Measurements from ENCODE around the gene TYMP.

The TYMP gene

GRCh38 chr22:50482107-50483074, 47.4 kb downstream of the TYMP start:
- DNase-seq, result no peak

DNA sequence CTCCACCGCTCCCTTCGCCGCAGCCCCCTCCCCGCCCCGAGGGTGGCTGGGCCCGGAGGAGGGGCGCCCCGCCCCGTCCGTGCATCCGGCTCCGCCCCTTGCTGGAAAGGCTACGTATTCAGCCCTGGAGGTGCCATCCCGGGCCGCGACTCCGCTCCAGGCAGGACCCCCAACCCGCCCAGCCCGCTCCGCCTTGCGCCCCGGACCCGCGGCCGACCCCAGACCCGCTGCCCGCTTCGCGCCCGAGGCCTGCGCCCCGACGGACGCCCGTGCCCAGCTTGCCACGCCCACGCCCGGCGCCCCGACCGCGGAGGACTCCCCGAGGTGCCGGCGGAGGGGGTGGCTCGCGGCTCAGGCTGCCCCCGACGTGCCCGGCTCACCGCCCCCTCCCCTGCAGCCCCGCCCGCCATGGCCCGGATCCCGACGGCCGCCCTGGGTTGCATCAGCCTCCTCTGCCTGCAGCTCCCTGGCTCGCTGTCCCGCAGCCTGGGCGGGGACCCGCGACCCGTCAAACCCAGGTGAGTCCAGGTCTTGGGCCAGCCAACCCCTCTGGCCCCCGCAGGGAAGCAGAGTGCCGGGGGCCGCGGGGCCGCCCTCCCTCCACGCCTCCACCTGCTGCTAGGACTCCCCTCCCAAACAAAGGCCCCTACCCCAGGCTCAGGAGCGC, 48.2 kb downstream of the TYMP start, which contains the start of gene ADM2:
Gene ADM2 (plus strand): TSS at position 104 of the 667 bp plus-strand sequence. CDS start 305 bp downstream, at position 409.
- DNase-seq, result no peak

GRCh38 chr22:50481045-50481439, 48.8 kb downstream of the TYMP start:
- DNase-seq, result no peak

DNA sequence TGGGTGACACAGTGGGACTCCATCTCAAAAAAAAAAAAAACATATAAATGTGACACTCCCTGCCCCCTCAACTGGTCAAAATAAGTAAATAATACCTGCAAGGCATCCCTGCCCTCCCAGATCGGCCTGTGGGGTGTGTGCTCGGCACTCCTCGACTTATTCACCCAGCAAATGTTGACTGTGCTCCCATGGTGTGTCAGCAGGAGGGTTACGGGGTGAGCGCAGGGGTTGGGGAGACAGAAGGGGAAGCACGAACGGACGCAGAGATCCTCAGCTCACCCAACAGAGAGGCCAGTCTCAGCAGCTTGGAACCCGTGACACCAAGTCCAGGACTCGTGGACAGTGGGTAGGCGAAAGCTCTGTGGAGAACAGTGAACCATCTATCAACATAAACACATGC, 50.1 kb downstream of the TYMP start:
- no peak for DNase-seq

DNA sequence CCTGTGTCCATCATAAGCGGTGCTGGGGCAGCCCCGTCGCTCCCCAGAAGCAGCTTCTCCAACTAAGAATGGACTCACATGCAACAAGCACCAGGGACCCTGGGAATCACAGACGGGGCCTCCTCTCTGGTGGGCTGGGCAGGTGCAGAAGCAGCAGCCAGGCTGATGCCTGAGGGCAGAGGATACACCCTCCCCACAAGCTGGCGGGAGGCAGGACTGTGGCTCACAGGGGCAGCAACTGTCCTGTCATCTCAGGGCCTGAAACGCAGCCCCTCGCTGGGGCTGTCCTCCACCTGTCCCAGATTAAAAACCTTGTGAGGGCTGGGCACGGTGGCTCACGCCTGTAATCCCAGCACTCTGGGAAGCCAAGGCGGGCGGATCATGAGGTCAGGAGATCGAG, 51.9 kb downstream of the TYMP start:
- DNase-seq, result no peak

DNA sequence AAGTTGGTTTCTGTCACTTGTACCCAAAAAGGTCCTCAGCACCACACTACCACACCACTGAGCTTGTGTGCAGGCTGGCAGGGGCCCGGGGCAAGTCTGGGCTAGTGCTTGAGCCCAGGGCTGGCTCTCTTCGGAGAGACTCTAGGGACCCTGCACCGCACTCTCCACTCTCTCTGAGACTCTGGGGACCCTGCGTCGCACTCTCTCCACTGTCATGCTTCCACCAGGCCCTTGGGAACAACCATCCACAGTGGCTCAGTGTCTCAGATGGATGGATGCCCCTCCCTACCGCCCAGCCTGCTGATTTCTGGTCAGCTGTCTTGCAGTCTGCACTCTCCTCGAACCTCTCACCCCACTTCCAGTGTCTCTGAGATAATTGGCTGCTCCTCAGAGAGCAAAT, 52.9 kb downstream of the TYMP start:
- DNase-seq, result no peak
